Neural progenitor cell (in vitro differentiated cells): ENCODE measurements around the gene SH3GL1. TPM values are rescaled to one million over a fixed set of nuclear protein-coding genes. Genes with fewer than 3 reads are reported as not detected.

Experiments used
- DNase-seq: peaks from one replicate; pipeline ENCODE4 v3.0.0-alpha.2; 2016; ENCODE audit warnings: low spot score
- H2AFZ ChIP-seq: fragments of 200-600 bp; sonication (generic); replicated peaks from 2 replicates; pipeline ENCODE4 v1.6.1; 2016; ENCODE audit warnings: antibody characterized with exemption
- H3F3A ChIP-seq: fragments of 200-600 bp; sonication (generic); 2 replicates; pipeline ENCODE4 v1.6.1; 2016; ENCODE audit warnings: antibody characterized with exemption, low read depth
- H3K27ac ChIP-seq: fragments of 200-600 bp; sonication (generic); 2 replicates; pipeline ENCODE4 v1.5.1; 2016; ENCODE audit warnings: mild to moderate bottlenecking
- H3K27me3 ChIP-seq: fragments of 200-600 bp; sonication (generic); 2 replicates; pipeline ENCODE4 v1.6.1; 2016; ENCODE audit warnings: mild to moderate bottlenecking, moderate library complexity
- H3K36me3 ChIP-seq: fragments of 200-600 bp; sonication (generic); 2 replicates; pipeline ENCODE4 v1.5.1; 2016
- H3K4me1 ChIP-seq: fragments of 200-600 bp; sonication (generic); 2 replicates; pipeline ENCODE4 v1.6.1; 2016; ENCODE audit warnings: mixed run types
- H3K4me2 ChIP-seq: fragments of 200-600 bp; sonication (generic); 2 replicates; pipeline ENCODE4 v1.6.1; 2016
- H3K4me3 ChIP-seq: fragments of 200-600 bp; sonication (generic); 2 replicates; pipeline ENCODE4 v1.5.1; 2016
- H3K79me2 ChIP-seq: fragments of 200-600 bp; sonication (generic); 2 replicates; pipeline ENCODE4 v1.6.1; 2016; ENCODE audit warnings: low read depth
- H3K9ac ChIP-seq: fragments of 200-600 bp; sonication (generic); 2 replicates; pipeline ENCODE4 v1.6.1; 2016
- H3K9me3 ChIP-seq: fragments of 200-600 bp; sonication (generic); 2 replicates; pipeline ENCODE4 v1.5.1; 2016; ENCODE audit warnings: low read depth
- H4K20me1 ChIP-seq: fragments of 200-600 bp; sonication (generic); 2 replicates; pipeline ENCODE4 v1.6.1; 2016; ENCODE audit warnings: low read depth
- H3K27ac Mint-ChIP-seq: 3 replicates; pipeline ENCODE4 v1.8.0; 2021; ENCODE audit warnings: mixed read lengths
- H3K27me3 Mint-ChIP-seq: 2 replicates; pipeline ENCODE4 v1.8.0; 2022; ENCODE audit warnings: low read depth, mild to moderate bottlenecking, inconsistent platforms, moderate library complexity, mixed read lengths; ENCODE audit not compliant: insufficient read depth
- H3K36me3 Mint-ChIP-seq: 3 replicates; pipeline ENCODE4 v1.8.0; 2021; ENCODE audit warnings: mixed read lengths
- H3K4me1 Mint-ChIP-seq: 3 replicates; pipeline ENCODE4 v1.8.0; 2021; ENCODE audit warnings: mixed read lengths
- H3K4me3 Mint-ChIP-seq: 3 replicates; pipeline ENCODE4 v1.8.0; 2021; ENCODE audit warnings: mild to moderate bottlenecking, moderate library complexity, mixed read lengths
- H3K9me3 Mint-ChIP-seq: 3 replicates; pipeline ENCODE4 v1.8.0; 2020; ENCODE audit warnings: mixed read lengths
- CTCF ChIP-seq: fragments of 200-600 bp; sonication (generic); IDR thresholded peaks from 2 replicates; pipeline ENCODE4 v1.5.1; 2017; ENCODE audit warnings: antibody characterized with exemption, mild to moderate bottlenecking
- EZH2 ChIP-seq: fragments of 200-600 bp; sonication (generic); IDR thresholded peaks from 2 replicates; pipeline ENCODE4 v1.6.1; 2017; ENCODE audit warnings: antibody characterized with exemption, mild to moderate bottlenecking, moderate library complexity
- EZH2phosphoT487 ChIP-seq: fragments of 200-600 bp; sonication (generic); IDR thresholded peaks from 2 replicates; pipeline ENCODE4 v1.6.1; 2017; ENCODE audit warnings: antibody characterized with exemption
- total RNA-seq: library from RNA; depleted of rRNA; stranded (reverse); fragments of >200 nt; gene quantifications from 2 replicates; pipeline ENCODE4 v1.2.3, GENCODE V29; 2015; ENCODE audit warnings: low replicate concordance

The SH3GL1 gene
- total RNA-seq, 1 donor from 2014 or later = 25.3 TPM

GRCh38 chr19:4434391-4434790 is 34.0 kb upstream of the SH3GL1 start:
- H3K27ac Mint-ChIP-seq = no peak overlapping the region

DNA sequence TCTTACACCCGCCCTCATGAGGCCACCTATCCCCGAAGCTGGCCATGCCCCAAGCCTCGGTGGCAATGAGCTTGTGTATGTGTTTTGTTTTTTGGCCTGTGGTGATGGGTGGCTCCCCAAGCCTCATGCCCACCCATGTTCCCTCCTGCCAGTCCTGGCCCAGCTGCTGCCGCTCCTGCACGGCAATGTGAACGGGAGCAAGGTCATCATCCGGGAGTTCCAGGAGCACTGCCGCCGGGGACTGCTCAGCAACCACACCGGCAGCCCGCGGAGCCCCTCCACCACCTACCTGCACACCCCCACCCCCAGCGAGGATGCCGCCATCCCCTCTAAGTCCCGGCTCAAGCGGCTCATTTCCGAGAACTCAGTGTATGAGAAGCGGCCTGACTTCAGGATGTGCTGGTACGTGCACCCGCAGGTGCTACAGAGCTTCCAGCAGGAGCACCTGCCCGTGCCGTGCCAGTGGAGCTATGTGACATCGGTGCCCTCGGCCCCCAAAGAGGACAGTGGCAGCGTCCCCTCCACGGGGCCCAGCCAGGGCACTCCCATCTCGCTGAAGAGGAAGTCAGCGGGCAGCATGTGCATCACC is 32.7 kb upstream of the SH3GL1 start:
- no peaks in the 10 kb centered on the region for H3K27me3 Mint-ChIP-seq
- no peak overlapping the region for H3K9ac ChIP-seq
- peaks cover 43% of the 10 kb centered on the region for H3K36me3 Mint-ChIP-seq
- no peak for DNase-seq
- H3K4me2 ChIP-seq = no peak overlapping the region
- no peaks in the 10 kb centered on the region for H3K4me1 Mint-ChIP-seq
- H3K4me3 ChIP-seq = no peak overlapping the region
- no peak overlapping the region for H3K27ac ChIP-seq
- no peak overlapping the region for H3K4me3 Mint-ChIP-seq
- H3K9me3 Mint-ChIP-seq = no peaks in the 10 kb centered on the region
- H3K27ac Mint-ChIP-seq = no peak overlapping the region
- H3K36me3 ChIP-seq = no peaks in the 10 kb centered on the region
- H4K20me1 ChIP-seq = peaks cover 17% of the 10 kb centered on the region
- peaks cover 19% of the 10 kb centered on the region for H3K79me2 ChIP-seq
- no peaks in the 10 kb centered on the region for H3K27me3 ChIP-seq
- TF ChIP-seq CTCF (no peak), EZH2 (no peak), EZH2phosphoT487 (no peak)
- H2AFZ ChIP-seq = no peak overlapping the region
- H3K9me3 ChIP-seq = no peaks in the 10 kb centered on the region
- peaks cover 3% of the 10 kb centered on the region for H3F3A ChIP-seq
- H3K4me1 ChIP-seq = no peaks in the 10 kb centered on the region

More at GRCh38 chr19:4434391-4434790, 34.0 kb upstream of the SH3GL1 start:
- no peak for DNase-seq
- Histone ChIP-seq H3K4me3 (no peak overlapping the region), H3K9me3 (no peaks in the 10 kb centered on the region), H3K27ac (no peak overlapping the region), H3K27me3 (no peaks in the 10 kb centered on the region), H3K79me2 (peaks cover 21% of the 10 kb centered on the region), H3K36me3 (no peaks in the 10 kb centered on the region), H3F3A (peaks cover 3% of the 10 kb centered on the region), H3K9ac (no peak overlapping the region), H3K4me2 (no peak overlapping the region), H2AFZ (no peak overlapping the region), H3K4me1 (no peaks in the 10 kb centered on the region), H4K20me1 (peaks cover 23% of the 10 kb centered on the region)
- no peak overlapping the region for H3K4me3 Mint-ChIP-seq
- peaks cover 2% of the 10 kb centered on the region for H3K27me3 Mint-ChIP-seq
- TF ChIP-seq EZH2 (no peak), CTCF (no peak), EZH2phosphoT487 (no peak)
- H3K36me3 Mint-ChIP-seq = peaks cover 39% of the 10 kb centered on the region
- H3K4me1 Mint-ChIP-seq = no peaks in the 10 kb centered on the region
- no peaks in the 10 kb centered on the region for H3K9me3 Mint-ChIP-seq

DNA sequence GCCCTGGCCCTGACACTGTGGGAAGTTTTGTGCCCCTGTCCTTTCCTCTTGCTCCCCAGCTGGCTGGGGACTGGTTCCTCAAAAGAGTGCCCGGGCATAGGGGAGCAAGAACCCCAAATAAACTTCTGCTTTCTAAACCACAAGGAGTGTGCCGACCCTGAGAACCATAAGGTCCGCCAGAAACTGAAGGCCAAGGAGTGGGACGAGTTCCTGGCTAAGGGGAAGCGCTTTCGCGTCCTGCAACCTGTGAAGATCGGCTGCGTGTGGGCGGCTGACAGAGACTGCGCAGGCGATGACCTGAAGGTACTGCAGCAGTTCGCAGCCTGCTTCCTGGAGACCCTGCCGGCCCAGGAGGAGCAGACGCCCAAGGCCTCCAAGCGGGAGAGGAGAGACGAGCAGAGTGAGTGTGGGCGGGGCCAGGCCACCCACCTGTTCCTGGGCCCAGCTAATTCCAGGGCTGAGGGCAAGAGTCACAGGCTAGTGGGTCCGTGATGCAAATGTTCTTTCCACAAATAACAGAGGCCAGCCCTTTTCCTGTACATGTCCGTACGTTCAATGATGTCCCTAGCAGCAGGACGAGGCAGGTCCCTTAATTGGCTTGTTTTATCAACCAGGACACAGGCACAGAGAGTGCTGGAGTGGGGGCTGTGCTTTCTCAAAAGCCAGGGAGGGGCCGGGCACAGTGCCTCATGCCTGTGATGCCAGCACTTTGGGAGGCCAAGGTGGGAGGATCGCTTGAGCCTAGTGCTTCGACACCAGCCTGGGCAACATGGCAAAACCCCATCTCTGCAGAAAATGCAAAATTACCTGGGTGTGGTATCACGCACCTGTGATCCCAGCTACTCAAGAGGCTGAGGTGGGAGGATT is 31.7 kb upstream of the SH3GL1 start:
- Histone ChIP-seq H3K79me2 (peaks cover 11% of the 10 kb centered on the region), H3K36me3 (no peaks in the 10 kb centered on the region), H3K9ac (no peak overlapping the region), H2AFZ (no peak overlapping the region), H3K4me2 (no peak overlapping the region), H3K27me3 (no peaks in the 10 kb centered on the region), H3K4me3 (no peak overlapping the region), H3K9me3 (no peaks in the 10 kb centered on the region), H3F3A (no peaks in the 10 kb centered on the region), H4K20me1 (peaks cover 17% of the 10 kb centered on the region), H3K27ac (no peak overlapping the region), H3K4me1 (no peaks in the 10 kb centered on the region)
- DNase-seq = no peak
- Mint-ChIP-seq H3K9me3 (no peaks in the 10 kb centered on the region), H3K36me3 (peaks cover 41% of the 10 kb centered on the region), H3K4me3 (no peak overlapping the region), H3K27me3 (no peaks in the 10 kb centered on the region), H3K27ac (no peak overlapping the region), H3K4me1 (no peaks in the 10 kb centered on the region)
- TF ChIP-seq EZH2 (no peak), EZH2phosphoT487 (no peak), CTCF (no peak)
